K562 treated with DMSO at 1 percent for 48 hours (cell line): ENCODE results near the gene CPSF7. TPM values are rescaled to one million over a fixed set of nuclear protein-coding genes. Genes with fewer than 3 reads are reported as not detected.

Experiments used
- total RNA-seq: library from RNA; unstranded; fragments of 300-600 nt; gene quantifications from 2 replicates; pipeline ENCODE4 v1.2.3, GENCODE V29; 2022; ENCODE audit warnings: low replicate concordance; ENCODE audit errors: extremely low read depth

CPSF7 gene
- total RNA-seq, result not detected in 2 replicates

DNA sequence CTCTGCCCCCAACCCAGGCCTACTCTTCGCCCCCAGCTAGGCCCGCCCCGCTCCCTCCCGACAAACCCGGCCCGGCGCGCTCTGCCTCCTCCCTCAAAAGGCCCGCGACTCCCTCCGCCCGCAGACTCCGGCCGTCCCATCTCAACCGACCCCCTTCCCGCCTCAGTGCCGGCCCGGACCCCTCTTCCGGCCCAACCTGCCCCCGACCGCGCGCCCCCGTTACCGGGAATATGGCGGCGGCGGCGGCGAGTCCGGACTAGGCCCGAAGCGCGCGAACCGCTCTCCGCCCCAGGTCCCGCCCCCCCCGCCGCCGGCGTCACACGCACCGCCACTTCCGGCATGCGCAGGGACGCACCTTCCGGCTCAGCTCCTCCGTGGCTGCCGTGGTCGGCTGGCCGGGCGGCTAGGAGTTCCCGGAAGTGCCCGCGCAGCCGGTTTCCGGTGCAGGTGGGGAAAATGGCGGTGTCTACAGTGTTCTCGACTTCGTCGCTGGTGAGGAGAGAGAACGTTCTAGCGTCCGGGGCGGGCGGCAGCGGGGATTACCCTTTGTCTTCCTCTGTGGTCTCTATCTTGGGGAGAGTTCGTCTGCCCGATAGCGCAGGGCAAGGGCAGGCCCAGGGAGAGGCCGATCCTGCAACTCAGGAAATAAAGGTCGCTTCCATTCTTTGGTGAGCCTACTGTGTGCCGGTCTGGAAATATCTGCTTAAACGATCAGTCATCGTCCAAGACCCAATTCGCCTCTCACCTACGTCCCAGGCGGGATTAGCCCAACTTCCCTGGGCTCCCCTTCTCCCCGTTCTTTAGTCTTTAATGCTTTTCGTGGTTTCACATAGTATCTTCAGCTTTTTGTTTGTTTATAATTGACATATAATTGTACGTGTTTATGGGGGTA is at the start of gene CPSF7, which contains the start of gene SDHAF2:
Gene CPSF7 (minus strand): TSS at position 285 of the 892 bp plus-strand sequence. CDS start 740 bp downstream, outside the sequence.
Gene SDHAF2 (plus strand): TSS at position 434 of the 892 bp plus-strand sequence. CDS start 23 bp downstream, at position 457.

GRCh38 chr11:61361741-61362541 is 67.8 kb downstream of the CPSF7 start, which contains the start of the genes CYB561A3 and TMEM138:
Gene CYB561A3 (minus strand): TSS chr11:61361882. CDS start chr11:61356713, 5,169 bp downstream.
Gene TMEM138 (plus strand): TSS chr11:61362374. CDS start chr11:61364391, 2,017 bp downstream.

Other genes with a start within 250 kb of the CPSF7 start
- not detected in 2 replicates for gene PGA3, start 226.5 kb downstream of the CPSF7 start, total RNA-seq
- not detected in 2 replicates for gene PGA4, start 207.6 kb downstream of the CPSF7 start, total RNA-seq
- not detected in 2 replicates for gene PGA5, start 188.8 kb downstream of the CPSF7 start, total RNA-seq
- gene VWCE, start 134.7 kb downstream of the CPSF7 start, total RNA-seq, result not detected in 2 replicates
- 223 TPM in 1 of 2 replicates, not detected in the other for gene DDB1, start 96.9 kb downstream of the CPSF7 start, total RNA-seq
- gene TKFC, start 96.7 kb downstream of the CPSF7 start, total RNA-seq, result not detected in 2 replicates
- not detected in 2 replicates for gene CYB561A3, start 68.1 kb downstream of the CPSF7 start, total RNA-seq
- not detected in 2 replicates for gene TMEM138, start 67.6 kb downstream of the CPSF7 start, total RNA-seq
- gene TMEM216, start 37.4 kb downstream of the CPSF7 start, total RNA-seq, result not detected in 2 replicates
- not detected in 2 replicates for gene SDHAF2, start 149 bp upstream of the CPSF7 start, total RNA-seq
- not detected in 2 replicates for gene LRRC10B, start 78.8 kb upstream of the CPSF7 start, total RNA-seq
- not detected in 2 replicates for gene SYT7, start 151.1 kb upstream of the CPSF7 start, total RNA-seq